HepG2 (cell line): ENCODE measurements around the gene GART. TPM values are rescaled to one million over a fixed set of nuclear protein-coding genes. Genes with fewer than 3 reads are reported as not detected.

Experiments used
- polyA plus RNA-seq, 8 experiments: library from polyadenylated mRNA; depleted of rRNA in 3 of 8; stranded (reverse) in 7 of 8; unstranded in 1 of 8; fragments of >200 nt; fragmentation: Illumina TruSeq in 4 of 8; extraction: Trizol in 4 of 8; gene quantifications; 2 replicates each; pipeline versions ENCODE4 v1.2.1 to v1.2.3, GENCODE V29; 2011 to 2016; ENCODE audit warnings: low read depth in 4 of 8, missing spikeins in 1 of 8, mixed read lengths in 1 of 8; ENCODE audit not compliant: insufficient read depth in 1 of 8
- total RNA-seq, 5 experiments: library from RNA; depleted of rRNA; stranded (reverse); fragments of >200 nt; fragmentation: Illumina TruSeq; extraction: Trizol; gene quantifications; 2 replicates each; pipeline ENCODE4 v1.2.3, GENCODE V29; 2016; ENCODE audit warnings: low read depth in 1 of 5

GART gene
- total and polyA plus RNA-seq, 2 of the 13 experiments (the other 11 are each of a cell fraction or from before 2014, with no cell fraction given), result 17.9 to 109 TPM

Other genes starting within 250 kb of the GART start
- gene IFNAR1, start 217.1 kb downstream of the GART start, total RNA-seq (2016; rRNA removed; fragmentation: Illumina TruSeq; extraction: Trizol), result 9.3 and 11.2 TPM in 2 replicates
- gene IFNAR1, start 217.1 kb downstream of the GART start, polyA plus RNA-seq (2011; rRNA removed), result 6.7 and 6.9 TPM in 2 replicates
- gene IFNGR2, start 138.7 kb downstream of the GART start, total RNA-seq (2016; rRNA removed; fragmentation: Illumina TruSeq; extraction: Trizol), result 50.3 and 61.3 TPM in 2 replicates
- 107 and 117 TPM in 2 replicates for gene IFNGR2, start 138.7 kb downstream of the GART start, polyA plus RNA-seq (2011; rRNA removed)
- gene TMEM50B, start 62.1 kb downstream of the GART start, total RNA-seq (2016; rRNA removed; fragmentation: Illumina TruSeq; extraction: Trizol), result 13.9 and 29.9 TPM in 2 replicates
- gene TMEM50B, start 62.1 kb downstream of the GART start, polyA plus RNA-seq (2011; rRNA removed), result 45.4 and 46.3 TPM in 2 replicates
- 2.5 and 3.3 TPM in 2 replicates for gene DNAJC28, start 50.4 kb downstream of the GART start, total RNA-seq (2016; rRNA removed; fragmentation: Illumina TruSeq; extraction: Trizol)
- 1.1 and 1.5 TPM in 2 replicates for gene DNAJC28, start 50.4 kb downstream of the GART start, polyA plus RNA-seq (2011; rRNA removed)
- 78.3 and 291 TPM in 2 replicates for gene SON, start 921 bp upstream of the GART start, total RNA-seq (2016; rRNA removed; fragmentation: Illumina TruSeq; extraction: Trizol)
- 60.8 and 61.3 TPM in 2 replicates for gene SON, start 921 bp upstream of the GART start, polyA plus RNA-seq (2011; rRNA removed)
- gene DONSON, start 46.6 kb upstream of the GART start, total RNA-seq (2016; rRNA removed; fragmentation: Illumina TruSeq; extraction: Trizol), result 60.8 and 63.6 TPM in 2 replicates
- gene DONSON, start 46.6 kb upstream of the GART start, polyA plus RNA-seq (2011; rRNA removed), result 23.8 and 35.4 TPM in 2 replicates
- gene CRYZL1, start 99.6 kb upstream of the GART start, total RNA-seq (2016; rRNA removed; fragmentation: Illumina TruSeq; extraction: Trizol), result 20.3 and 25.9 TPM in 2 replicates
- 27.7 and 29.9 TPM in 2 replicates for gene CRYZL1, start 99.6 kb upstream of the GART start, polyA plus RNA-seq (2011; rRNA removed)
- gene ITSN1, start 100.4 kb upstream of the GART start, total RNA-seq (2016; rRNA removed; fragmentation: Illumina TruSeq; extraction: Trizol), result 20.9 and 26.1 TPM in 2 replicates
- gene ITSN1, start 100.4 kb upstream of the GART start, polyA plus RNA-seq (2011; rRNA removed), result 32.2 and 33.8 TPM in 2 replicates